Measurements from ENCODE around the gene PRPF31.

Gene PRPF31

GRCh38 chr19:54162241-54162805, 46.8 kb downstream of the PRPF31 start:
- H2AFZ ChIP-seq (ENCODE audit: low read length): no peak overlapping the region
- H3K4me3 ChIP-seq (ENCODE audit: low read length, poor library complexity, severe bottlenecking): no peak overlapping the region
- TF ChIP-seq CTCF (conservative IDR thresholded peaks at IDR 0.05; ENCODE audit: low read length) (no peak), EZH2phosphoT487 (IDR thresholded peaks at IDR 0.05; ENCODE audit: borderline replicate concordance) (no peak)
- peaks cover 21% of the 10 kb centered on the region for H3K4me1 ChIP-seq (ENCODE audit: insufficient read depth, low read length, poor library complexity, severe bottlenecking)
- no peaks in the 10 kb centered on the region for H3K9me3 ChIP-seq (ENCODE audit: insufficient read depth, low read depth, low read length)
- peaks cover 35% of the 10 kb centered on the region for H3K79me2 ChIP-seq (ENCODE audit: insufficient read depth, low read length)
- H3K4me2 ChIP-seq (ENCODE audit: low read depth, low read length, poor library complexity, severe bottlenecking): no peak overlapping the region
- no peaks in the 10 kb centered on the region for H3K9me2 ChIP-seq (replicated peaks; ENCODE audit: low read depth, low read length)
- no peaks in the 10 kb centered on the region for H3K36me3 ChIP-seq (ENCODE audit: insufficient read depth, low read length)
- peaks cover 12% of the 10 kb centered on the region for H4K20me1 ChIP-seq (ENCODE audit: insufficient read depth, low read length, poor library complexity, severe bottlenecking)
- no peak overlapping the region for H3K9ac ChIP-seq (ENCODE audit: low read depth, low read length, poor library complexity, severe bottlenecking)
- no peaks in the 10 kb centered on the region for H3F3A ChIP-seq (ENCODE audit: low read depth)
- H3K27me3 ChIP-seq (ENCODE audit: insufficient read depth, low read length, poor library complexity, severe bottlenecking): no peaks in the 10 kb centered on the region

DNA sequence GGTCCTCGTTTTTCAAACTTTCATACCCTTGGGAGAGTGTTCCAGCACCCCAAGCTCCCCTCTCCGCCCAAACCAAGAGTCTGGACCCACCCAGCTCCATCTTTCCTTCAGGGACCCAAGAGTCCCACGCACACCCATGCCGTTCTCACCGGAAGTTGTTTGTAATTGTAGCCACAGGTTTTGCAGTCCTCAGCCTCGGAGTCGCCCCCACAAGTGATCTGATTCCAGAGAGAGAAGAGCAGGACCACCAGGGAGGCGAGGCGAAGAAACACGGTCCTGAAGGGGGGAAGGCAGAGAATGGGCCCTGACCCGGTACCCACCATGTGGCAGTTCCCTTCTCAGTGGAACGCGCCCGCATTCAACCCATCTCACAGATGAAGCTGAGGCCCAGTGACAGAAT, 47.3 kb downstream of the PRPF31 start:
- Histone ChIP-seq H4K20me1 (ENCODE audit: insufficient read depth, low read length, poor library complexity, severe bottlenecking) (peaks cover 12% of the 10 kb centered on the region), H3K4me1 (ENCODE audit: insufficient read depth, low read length, poor library complexity, severe bottlenecking) (peaks cover 21% of the 10 kb centered on the region), H2AFZ (ENCODE audit: low read length) (no peak overlapping the region)

DNA sequence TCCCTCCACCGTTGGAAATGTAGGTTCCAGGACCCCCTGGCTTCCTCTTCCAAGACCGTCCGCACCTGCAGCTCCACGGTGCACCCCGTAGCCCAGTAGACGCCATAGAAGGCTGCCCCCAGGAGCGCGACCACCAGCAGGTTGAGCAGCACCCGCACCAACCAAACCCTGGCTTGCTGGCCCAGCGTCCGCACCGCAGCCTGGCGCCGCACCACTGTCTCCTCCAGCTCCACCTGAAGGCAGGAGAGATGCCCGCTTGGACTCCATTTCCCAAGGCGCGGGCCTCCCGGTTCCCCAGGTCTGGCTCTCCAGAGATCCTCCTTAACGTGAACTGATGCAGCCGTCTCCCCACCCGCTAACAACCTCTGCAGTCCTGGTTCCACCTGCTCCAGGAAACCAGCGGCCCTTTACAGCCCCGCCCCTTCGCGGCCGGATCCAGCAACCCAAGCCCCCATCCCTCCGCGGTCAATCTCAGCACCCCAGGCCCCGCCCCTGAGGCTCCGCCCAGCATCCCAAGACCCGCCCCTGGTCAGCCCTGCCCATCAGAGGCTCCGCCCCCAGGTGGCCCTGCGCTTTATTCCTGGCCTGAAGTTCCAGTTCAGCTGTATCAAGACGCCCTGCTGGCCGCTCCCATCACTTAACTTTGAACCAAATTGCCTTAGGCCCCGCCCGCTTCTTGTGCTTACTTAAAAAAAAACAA, 49.0 kb downstream of the PRPF31 start:
- H2AFZ ChIP-seq (ENCODE audit: low read length): no peak overlapping the region

More for the DNA sequence above, 47.3 kb downstream of the PRPF31 start:
- Histone ChIP-seq H3K9ac (ENCODE audit: low read depth, low read length, poor library complexity, severe bottlenecking) (no peak overlapping the region), H3K4me2 (ENCODE audit: low read depth, low read length, poor library complexity, severe bottlenecking) (no peak overlapping the region), H3K36me3 (ENCODE audit: insufficient read depth, low read length) (no peaks in the 10 kb centered on the region), H3K27me3 (ENCODE audit: insufficient read depth, low read length, poor library complexity, severe bottlenecking) (no peaks in the 10 kb centered on the region), H3K9me2 (replicated peaks; ENCODE audit: low read depth, low read length) (no peaks in the 10 kb centered on the region), H3K9me3 (ENCODE audit: insufficient read depth, low read depth, low read length) (no peaks in the 10 kb centered on the region), H3K4me3 (ENCODE audit: low read length, poor library complexity, severe bottlenecking) (no peak overlapping the region), H3F3A (ENCODE audit: low read depth) (no peaks in the 10 kb centered on the region), H3K79me2 (ENCODE audit: insufficient read depth, low read length) (peaks cover 33% of the 10 kb centered on the region)
- no peak for TF ChIP-seq CTCF (conservative IDR thresholded peaks at IDR 0.05; ENCODE audit: low read length)
- no peak for TF ChIP-seq EZH2phosphoT487 (IDR thresholded peaks at IDR 0.05; ENCODE audit: borderline replicate concordance)

More for the DNA sequence above, 49.0 kb downstream of the PRPF31 start:
- Histone ChIP-seq H3F3A (ENCODE audit: low read depth) (no peaks in the 10 kb centered on the region), H3K27me3 (ENCODE audit: insufficient read depth, low read length, poor library complexity, severe bottlenecking) (no peaks in the 10 kb centered on the region), H3K4me3 (ENCODE audit: low read length, poor library complexity, severe bottlenecking) (no peak overlapping the region), H3K79me2 (ENCODE audit: insufficient read depth, low read length) (peaks cover 19% of the 10 kb centered on the region; the same call in 1 of the 2 replicates), H4K20me1 (ENCODE audit: insufficient read depth, low read length, poor library complexity, severe bottlenecking) (no peaks in the 10 kb centered on the region), H3K4me2 (ENCODE audit: low read depth, low read length, poor library complexity, severe bottlenecking) (no peak overlapping the region), H3K9me3 (ENCODE audit: insufficient read depth, low read depth, low read length) (no peaks in the 10 kb centered on the region), H3K4me1 (ENCODE audit: insufficient read depth, low read length, poor library complexity, severe bottlenecking) (peaks cover 8% of the 10 kb centered on the region), H3K9me2 (replicated peaks; ENCODE audit: low read depth, low read length) (no peaks in the 10 kb centered on the region), H3K36me3 (ENCODE audit: insufficient read depth, low read length) (no peaks in the 10 kb centered on the region), H3K9ac (ENCODE audit: low read depth, low read length, poor library complexity, severe bottlenecking) (no peak overlapping the region)
- TF ChIP-seq EZH2phosphoT487 (IDR thresholded peaks at IDR 0.05; ENCODE audit: borderline replicate concordance) (no peak), CTCF (conservative IDR thresholded peaks at IDR 0.05; ENCODE audit: low read length) (no peak)

All from Loucy (cell line).